Caco-2 (cell line): ENCODE data around the gene STON2. TPM values are rescaled to one million over a fixed set of nuclear protein-coding genes. Genes with fewer than 3 reads are reported as not detected.

ENCODE experiments used
- BruUV-seq: library from RNA; stranded (reverse); fragments of 400-500 nt; replicated peaks from 2 replicates; lab custom pipeline; 2021; lab: Mats Ljungman, UMichigan
- CTCF ChIA-PET: fragments of 300-600 bp; sonication (Branson Sonifier 250); formaldehyde crosslinking; loops from one replicate; lab custom pipeline; 2022; ENCODE audit warnings: antibody characterized with exemption; lab: Charles Lee
- POLR2A ChIA-PET: fragments of 300-600 bp; sonication (Branson Sonifier 250); formaldehyde crosslinking; loops from one replicate; lab custom pipeline; 2022; ENCODE audit warnings: antibody characterized with exemption; lab: Charles Lee
- DNase-seq, 2 experiments: peaks; one replicate each; pipeline versions ENCODE4 v3.0.0 to v3.0.0-alpha.2; 2020 to 2022
- H3K27me3 ChIP-seq: replicated peaks from 2 replicates; pipeline ENCODE4 v1.6.0; 2011; ENCODE audit warnings: low read length; ENCODE audit not compliant: control insufficient read depth, insufficient read depth
- H3K36me3 ChIP-seq: 2 replicates; pipeline ENCODE4 v1.5.1; 2011; ENCODE audit warnings: low read length; ENCODE audit not compliant: control insufficient read depth, insufficient read depth
- H3K4me1 ChIP-seq: fragments of 250-450 bp; sonication (Bioruptor Pico); 2 replicates; pipeline ENCODE4 v1.5.1; 2020; ENCODE audit warnings: mild to moderate bottlenecking
- H3K4me3 ChIP-seq: 2 replicates; pipeline ENCODE4 v1.5.1; 2011; ENCODE audit warnings: low read depth, mild to moderate bottlenecking, control low read depth, low read length
- H3K9me3 ChIP-seq: fragments of 250-450 bp; sonication (Bioruptor Pico); 2 replicates; pipeline ENCODE4 v1.5.1; 2020; ENCODE audit warnings: mild to moderate bottlenecking, moderate library complexity
- H3K27ac Mint-ChIP-seq: one replicate; pipeline ENCODE4 v1.8.0; 2022; ENCODE audit warnings: mixed read lengths; ENCODE audit not compliant: unreplicated experiment
- H3K27me3 Mint-ChIP-seq: one replicate; pipeline ENCODE4 v1.8.0; 2022; ENCODE audit warnings: mixed read lengths; ENCODE audit not compliant: insufficient read depth, unreplicated experiment
- H3K36me3 Mint-ChIP-seq: one replicate; pipeline ENCODE4 v1.8.0; 2022; ENCODE audit warnings: mild to moderate bottlenecking, mixed read lengths; ENCODE audit not compliant: insufficient read depth, unreplicated experiment
- H3K4me1 Mint-ChIP-seq: one replicate; pipeline ENCODE4 v1.8.0; 2022; ENCODE audit warnings: low read depth, mixed read lengths; ENCODE audit not compliant: unreplicated experiment
- H3K4me3 Mint-ChIP-seq: one replicate; pipeline ENCODE4 v1.8.0; 2022; ENCODE audit warnings: mild to moderate bottlenecking, moderate library complexity, mixed read lengths; ENCODE audit not compliant: unreplicated experiment
- H3K9me3 Mint-ChIP-seq: one replicate; pipeline ENCODE4 v1.8.0; 2022; ENCODE audit warnings: mixed read lengths; ENCODE audit not compliant: unreplicated experiment
- CTCF ChIP-seq, 2 experiments: fragments of 200-600 bp in 1 of 2; IDR thresholded peaks; 1 replicate in 1 of 2; 2 replicates in 1 of 2; pipeline versions ENCODE4 v1.5.1 to v1.8.0; 2011 to 2022; ENCODE audit warnings: antibody characterized with exemption in 1 of 2, control low read depth in 1 of 2, inconsistent platforms in 1 of 2, low read depth in 1 of 2, low read length in 1 of 2, mild to moderate bottlenecking in 1 of 2, moderate library complexity in 1 of 2; ENCODE audit not compliant: insufficient read depth in 1 of 2, severe bottlenecking in 1 of 2, unreplicated experiment in 1 of 2
- intact Hi-C: fragments of 100-400 bp; cut with micrococcal nuclease; formaldehyde crosslinking; loops from one replicate; pipeline ENCODE4 v1.10.0; 2022; ENCODE audit not compliant: unreplicated experiment
- total RNA-seq: library from RNA; stranded (reverse); gene quantifications from 2 replicates; pipeline ENCODE4 v1.2.3, GENCODE V29; 2022

The STON2 gene
- total RNA-seq, 1 experiment from 2014 or later = 43.5 TPM

- H3K36me3 ChIP-seq = no peaks in the 10 kb centered on the region
- no peaks in the 10 kb centered on the region for H3K36me3 Mint-ChIP-seq
- no peaks in the 10 kb centered on the region for H3K4me1 Mint-ChIP-seq
- H3K27ac Mint-ChIP-seq = no peak overlapping the region
- no peak for DNase-seq
- POLR2A ChIA-PET = no interaction called here
- H3K27me3 ChIP-seq = no peaks in the 10 kb centered on the region
- intact Hi-C loops = no loop called here
- H3K9me3 Mint-ChIP-seq = no peaks in the 10 kb centered on the region
- no peak overlapping the region for H3K4me3 ChIP-seq
- H3K27me3 Mint-ChIP-seq = no peaks in the 10 kb centered on the region
- H3K4me3 Mint-ChIP-seq = no peak overlapping the region
- no peaks in the 10 kb centered on the region for H3K9me3 ChIP-seq
- peaks cover 15% of the 10 kb centered on the region for H3K4me1 ChIP-seq
- TF ChIP-seq CTCF (IDR thresholded peaks at IDR 0.05; ENCODE audit: insufficient read depth in 1 of 2, low read depth in 1 of 2, low read length in 1 of 2, severe bottlenecking in 1 of 2, unreplicated experiment in 1 of 2) = no peak
- no TSS peak for BruUV-seq
- CTCF ChIA-PET = interaction anchor here (0.6 kb wide), 1 partner anchor 11 kb away, joined by 3 read pairs; no protein-coding TSS in a partner anchor
These were observed 49.0 kb upstream of the STON2 start for GRCh38 chr14:81449114-81449513.

DNA sequence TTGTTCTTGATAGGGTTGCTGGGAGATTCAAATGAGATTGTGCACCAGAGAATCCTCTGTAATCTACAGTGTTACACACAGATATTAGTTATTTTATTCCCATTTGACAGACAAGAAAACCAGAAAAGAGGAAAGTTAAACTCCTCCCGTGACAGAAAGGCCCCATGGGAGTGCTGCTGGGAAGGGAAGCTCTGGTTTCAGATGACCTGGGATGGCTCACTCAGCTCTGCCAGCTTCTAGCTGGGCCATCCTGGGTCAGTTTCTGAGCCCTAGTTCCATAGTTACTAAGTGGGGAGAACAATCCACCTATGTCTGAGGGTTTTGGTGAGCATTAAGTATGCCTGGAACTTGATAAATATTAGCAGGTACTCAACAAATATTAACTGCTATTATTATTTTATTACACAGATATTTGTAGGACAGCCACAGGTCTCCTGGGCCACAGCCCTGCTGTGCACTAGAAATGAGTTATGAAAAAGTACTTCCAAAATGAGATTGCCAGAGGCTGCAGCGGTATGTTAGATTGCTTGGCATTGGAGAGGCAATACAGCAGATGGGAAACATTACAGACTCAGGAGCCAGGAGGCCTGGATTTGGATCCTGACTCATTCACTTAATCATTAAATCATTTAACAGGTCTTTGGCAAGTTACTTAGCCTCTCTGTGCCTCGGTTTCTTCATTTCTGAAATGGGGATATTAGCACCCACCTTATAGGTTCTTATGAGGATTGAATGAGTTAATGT is 47.1 kb upstream of the STON2 start:
- intact Hi-C loops = no loop called here
- Histone ChIP-seq H3K4me1 (peaks cover 15% of the 10 kb centered on the region), H3K9me3 (no peaks in the 10 kb centered on the region), H3K27me3 (no peaks in the 10 kb centered on the region), H3K4me3 (no peak overlapping the region), H3K36me3 (no peaks in the 10 kb centered on the region)
- no peaks in the 10 kb centered on the region for H3K9me3 Mint-ChIP-seq
- BruUV-seq = no TSS peak
- ChIA-PET CTCF (interaction anchor here (0.6 kb wide), 1 partner anchor 143 kb away, joined by 3 read pairs; no protein-coding TSS in a partner anchor), POLR2A (no interaction called here)
- H3K4me3 Mint-ChIP-seq = no peak overlapping the region
- peaks cover 7% of the 10 kb centered on the region for H3K27me3 Mint-ChIP-seq
- no peak for DNase-seq
- no peak for TF ChIP-seq CTCF (IDR thresholded peaks at IDR 0.05; ENCODE audit: insufficient read depth in 1 of 2, low read depth in 1 of 2, low read length in 1 of 2, severe bottlenecking in 1 of 2, unreplicated experiment in 1 of 2)
- H3K4me1 Mint-ChIP-seq = no peaks in the 10 kb centered on the region
- H3K27ac Mint-ChIP-seq = peak overlapping the region; percentile 25
- no peaks in the 10 kb centered on the region for H3K36me3 Mint-ChIP-seq

DNA sequence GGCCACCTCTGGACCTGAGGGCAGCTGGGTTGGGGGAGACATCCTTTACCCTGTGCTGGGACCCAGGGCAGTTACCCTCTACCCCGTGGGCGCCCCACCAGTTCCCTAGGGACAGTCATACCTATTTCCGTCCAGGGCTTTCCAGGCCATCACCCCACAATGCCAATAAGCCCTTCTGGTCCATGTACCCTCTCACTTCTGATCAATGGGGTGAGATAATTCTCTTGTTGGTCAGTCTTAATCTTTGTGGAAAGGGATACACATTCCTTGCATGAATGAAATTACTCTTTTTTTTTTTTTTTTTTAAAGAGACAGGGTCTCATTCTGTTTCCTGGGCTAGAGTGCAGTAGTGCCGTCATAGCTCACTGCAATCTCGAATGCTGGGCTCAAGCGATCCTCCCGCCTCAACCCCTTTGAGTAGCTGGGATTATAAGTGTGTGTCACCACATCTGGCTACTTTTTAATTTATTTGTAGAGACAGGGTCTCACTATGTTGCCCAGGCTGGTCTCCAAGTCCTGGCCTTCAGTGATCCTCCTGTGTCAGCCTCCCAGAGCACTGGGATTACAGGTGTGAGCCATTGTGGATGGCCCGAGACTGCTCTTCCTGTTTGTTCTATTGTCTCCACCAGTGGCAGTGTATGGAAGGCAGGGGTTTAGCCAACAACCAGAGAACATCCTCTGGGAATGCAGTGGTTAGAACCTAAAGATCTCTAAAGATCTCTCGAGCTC is 46.3 kb upstream of the STON2 start:
- H3K27me3 ChIP-seq = no peaks in the 10 kb centered on the region
- Mint-ChIP-seq H3K27me3 (peaks cover 7% of the 10 kb centered on the region), H3K36me3 (no peaks in the 10 kb centered on the region), H3K4me1 (no peaks in the 10 kb centered on the region), H3K4me3 (no peak overlapping the region), H3K9me3 (no peaks in the 10 kb centered on the region), H3K27ac (peak overlapping the region; percentile 25)
- no peaks in the 10 kb centered on the region for H3K9me3 ChIP-seq
- ChIA-PET POLR2A (no interaction called here), CTCF (interaction anchor here (0.6 kb wide), 1 partner anchor 143 kb away, joined by 3 read pairs; no protein-coding TSS in a partner anchor)
- DNase-seq = no peak
- H3K4me1 ChIP-seq = peaks cover 15% of the 10 kb centered on the region
- no TSS peak for BruUV-seq
- no peak overlapping the region for H3K4me3 ChIP-seq
- no peaks in the 10 kb centered on the region for H3K36me3 ChIP-seq
- TF ChIP-seq CTCF (IDR thresholded peaks at IDR 0.05; ENCODE audit: insufficient read depth in 1 of 2, low read depth in 1 of 2, low read length in 1 of 2, severe bottlenecking in 1 of 2, unreplicated experiment in 1 of 2) = no peak
- intact Hi-C loops = no loop called here
